Measurements from ENCODE around the gene PLGRKT.
A peak's percentile ranks its signal among the peaks of the same experiment; 100 is the strongest.
"Not testable (repeated sequence)": the region's sequence is repeated elsewhere in the genome, so short reads cannot be mapped to it uniquely, and the experiment has no call there.

The PLGRKT gene

DNA sequence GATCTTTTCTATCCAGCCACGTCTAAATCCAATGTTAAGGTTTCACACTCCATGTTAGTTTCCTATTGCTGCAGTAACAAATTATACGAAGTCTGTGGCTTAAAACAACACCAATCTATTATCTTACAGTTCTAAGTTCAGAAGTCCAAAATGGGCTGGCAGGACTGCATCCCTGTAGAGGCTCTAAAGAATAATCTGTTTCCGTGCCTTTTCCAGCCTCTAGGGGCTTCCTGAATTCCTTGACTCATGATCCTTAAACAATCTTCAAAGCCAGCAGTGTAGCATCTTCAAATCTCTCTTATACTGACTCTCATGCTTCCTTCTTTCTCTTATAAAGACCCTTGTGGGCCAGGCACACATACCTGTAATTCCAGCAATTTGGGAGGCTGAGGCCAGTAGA lies 6.8 kb downstream of the PLGRKT start:
- DNase-seq (ENCODE audit: low spot score) = no peak

DNA sequence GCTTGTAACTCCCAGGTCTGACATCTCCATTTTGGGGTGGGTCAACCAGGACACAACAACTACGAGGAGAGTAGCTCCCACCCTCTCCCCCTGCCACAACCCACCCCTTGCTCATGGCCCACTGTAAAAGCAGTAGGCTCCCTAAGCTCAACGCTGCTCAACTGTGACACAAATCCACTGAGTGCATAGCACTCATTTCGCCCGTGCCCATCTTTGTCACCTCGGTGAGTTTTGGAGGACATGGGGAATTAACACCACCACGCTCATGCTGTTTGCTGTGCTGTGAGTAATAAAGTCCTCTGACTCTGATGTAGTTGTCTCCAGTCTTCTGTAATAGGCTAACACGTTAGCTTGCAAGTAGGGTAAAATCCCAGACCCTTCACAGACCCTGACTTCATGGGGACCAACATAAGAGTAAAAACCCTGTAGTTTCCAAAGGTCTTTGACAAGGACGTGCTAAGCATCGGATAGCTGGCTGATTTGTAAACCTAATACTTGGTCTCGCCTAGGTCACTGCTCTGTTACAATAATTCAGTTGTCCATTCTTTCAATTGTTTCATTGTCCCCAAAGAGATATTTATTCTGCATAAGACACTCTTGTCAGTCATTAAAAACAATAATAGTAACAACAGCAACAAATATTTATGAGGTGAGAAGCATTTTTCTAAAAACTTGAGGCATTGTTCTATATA lies 7.7 kb downstream of the PLGRKT start:
- no peak for DNase-seq (ENCODE audit: low spot score)

DNA sequence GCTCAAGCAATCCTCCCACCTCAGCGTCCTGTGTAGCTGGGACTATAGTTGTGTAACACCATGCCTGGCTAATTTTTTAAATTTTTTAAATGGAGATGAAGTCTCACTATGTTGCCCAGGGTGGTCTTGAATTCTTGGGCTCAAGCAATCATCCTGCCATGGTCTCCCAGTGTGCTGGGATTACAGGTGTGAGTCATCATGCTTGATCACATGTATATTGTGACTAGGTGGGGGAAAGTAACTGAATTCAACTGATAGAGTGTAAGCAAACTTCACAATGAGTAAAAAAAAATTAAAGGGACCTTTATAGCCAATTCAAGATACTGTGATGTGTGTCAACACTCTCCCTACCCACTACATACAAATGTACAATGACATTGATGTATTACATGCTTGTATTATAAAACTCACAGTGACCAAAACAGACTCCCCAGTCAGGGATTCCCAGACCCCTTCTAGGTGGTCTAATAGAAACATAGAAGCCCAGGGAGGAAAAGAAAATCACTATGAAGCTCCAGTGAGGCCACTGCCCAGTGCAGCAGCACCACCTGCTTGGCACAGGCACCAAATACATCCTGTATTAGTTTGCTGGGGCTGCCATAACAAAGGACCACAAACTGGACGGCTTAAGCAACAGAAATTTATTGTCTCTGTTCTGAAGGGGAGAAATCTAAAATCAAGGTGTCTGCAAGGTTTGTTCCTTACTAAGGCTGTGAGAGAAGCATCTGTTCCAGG lies 8.8 kb downstream of the PLGRKT start:
- no peak for DNase-seq (ENCODE audit: low spot score)

DNA sequence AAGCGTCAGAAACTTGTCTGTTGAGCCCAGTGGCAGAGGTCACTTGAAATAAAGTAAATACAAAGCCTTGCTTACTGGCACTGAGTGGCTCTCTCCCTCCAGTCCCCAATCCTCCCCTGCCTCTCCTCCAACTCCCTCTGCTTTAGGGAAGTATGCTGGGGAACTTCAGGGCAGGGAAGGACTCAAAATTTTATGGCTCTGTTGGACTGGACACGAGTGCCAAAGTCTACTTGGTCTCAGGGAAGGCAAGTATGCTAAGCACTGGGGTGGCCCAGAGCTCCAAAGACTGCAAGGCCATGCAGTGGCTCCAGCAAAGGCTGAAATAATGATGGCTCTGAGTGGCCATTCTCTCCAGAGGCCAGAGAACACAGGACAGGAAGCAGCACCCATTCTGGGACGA lies 9.6 kb downstream of the PLGRKT start:
- DNase-seq (ENCODE audit: low spot score) = no peak

DNA sequence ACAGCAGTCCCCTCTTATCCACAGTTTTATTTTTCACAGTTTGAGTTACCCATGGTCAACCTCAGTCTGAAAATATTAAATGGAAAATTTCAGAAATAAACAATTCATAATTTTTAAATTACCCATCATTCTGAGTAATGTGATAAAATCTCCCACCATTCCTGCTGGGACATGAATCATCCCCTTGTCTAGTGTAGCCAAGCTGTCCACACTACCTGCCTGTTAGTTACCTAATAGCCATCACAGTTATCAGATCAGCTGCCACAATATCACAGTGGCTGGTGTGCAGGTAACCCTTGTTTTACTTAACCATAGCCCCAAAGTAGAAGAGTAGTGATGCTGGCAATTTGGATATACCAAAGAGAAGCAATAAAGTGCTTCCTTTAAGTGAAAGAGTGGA lies 10.7 kb downstream of the PLGRKT start:
- DNase-seq (ENCODE audit: low spot score) = no peak

DNA sequence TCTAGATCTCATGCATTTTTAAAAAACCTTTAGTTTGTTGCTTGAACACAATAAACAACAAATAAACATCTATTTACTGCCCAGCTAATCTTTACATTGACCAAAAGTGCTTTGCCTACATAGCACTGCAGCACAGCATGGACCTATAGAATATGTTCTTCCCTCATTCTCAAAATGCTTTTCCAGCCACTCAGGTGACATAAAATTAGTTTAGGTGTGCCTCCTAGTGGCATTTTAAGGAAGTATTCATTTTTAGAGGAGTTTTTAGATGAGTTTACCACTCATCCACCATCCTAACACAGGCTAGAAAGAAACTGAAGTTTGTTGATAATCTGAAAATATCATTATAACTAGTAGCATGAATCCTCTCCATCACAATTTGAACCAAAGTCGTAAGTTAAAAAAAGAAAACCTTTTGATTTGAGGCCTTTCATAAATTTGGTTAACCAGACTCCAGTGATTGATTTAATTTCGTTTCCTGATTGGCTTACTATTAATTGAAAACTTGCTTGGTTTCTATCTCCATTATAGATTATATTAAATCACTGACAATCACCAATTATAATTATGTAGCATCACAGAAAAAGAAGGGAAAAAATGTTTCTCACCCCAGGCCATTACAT lies 12.6 kb downstream of the PLGRKT start:
- peak; percentile 31 for DNase-seq (ENCODE audit: low spot score)

DNA sequence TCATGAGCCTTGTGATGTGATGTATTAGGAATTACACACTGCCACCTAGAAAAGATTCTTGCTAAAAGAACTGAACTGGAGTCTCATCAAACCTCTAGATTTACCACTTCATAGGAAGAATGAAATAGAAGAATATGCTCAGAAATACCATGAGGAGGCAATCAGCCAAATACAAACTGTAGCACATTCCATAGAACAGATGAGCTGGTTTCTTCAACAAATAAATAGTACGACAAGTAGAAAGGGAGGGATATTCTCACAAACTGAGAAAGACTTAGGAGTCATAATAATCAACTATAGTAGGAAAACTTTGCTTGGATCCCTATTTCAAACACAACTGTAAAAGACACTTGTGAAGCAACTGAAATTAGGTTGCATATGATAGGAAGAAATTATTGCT lies 15.4 kb downstream of the PLGRKT start:
- no peak for DNase-seq (ENCODE audit: low spot score)

DNA sequence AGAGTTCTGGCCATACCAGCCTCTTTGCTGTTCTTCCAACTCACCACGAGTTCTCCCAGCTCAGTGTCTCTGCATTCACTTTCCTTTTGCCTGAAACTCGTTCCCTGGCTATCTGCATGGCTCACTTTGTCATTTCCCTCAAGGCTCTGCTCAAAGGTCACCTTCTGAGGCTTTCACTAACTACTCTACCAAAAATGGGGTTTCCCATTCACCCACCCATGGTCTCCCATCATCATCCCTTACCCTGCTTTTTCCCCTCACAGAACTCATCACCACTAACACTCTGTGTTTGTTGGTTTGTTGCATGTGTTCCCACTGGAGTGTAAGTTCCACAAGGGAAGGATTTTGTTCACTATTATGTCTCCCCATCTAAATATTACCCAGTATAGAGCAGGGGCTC lies 16.6 kb downstream of the PLGRKT start:
- no peak for DNase-seq (ENCODE audit: low spot score)

DNA sequence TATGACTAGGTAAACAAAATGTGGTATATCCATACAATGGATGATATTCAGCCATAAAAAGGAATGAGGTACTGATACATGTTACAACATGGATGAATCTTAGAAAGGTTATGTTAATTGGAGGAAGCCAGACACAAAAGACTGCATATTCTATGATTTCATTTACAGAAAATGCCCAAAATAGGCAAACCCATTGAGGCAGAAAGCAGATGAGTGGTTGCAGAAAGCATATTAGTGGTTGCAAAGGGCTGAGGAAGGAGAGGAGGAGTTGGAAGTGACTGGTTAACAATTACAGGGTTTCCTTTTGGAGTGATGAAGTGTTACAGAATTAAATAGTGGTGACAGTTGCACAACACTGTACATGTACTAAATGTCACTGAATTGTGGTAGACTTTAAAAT lies 17.7 kb downstream of the PLGRKT start:
- DNase-seq (ENCODE audit: low spot score) = no peak

DNA sequence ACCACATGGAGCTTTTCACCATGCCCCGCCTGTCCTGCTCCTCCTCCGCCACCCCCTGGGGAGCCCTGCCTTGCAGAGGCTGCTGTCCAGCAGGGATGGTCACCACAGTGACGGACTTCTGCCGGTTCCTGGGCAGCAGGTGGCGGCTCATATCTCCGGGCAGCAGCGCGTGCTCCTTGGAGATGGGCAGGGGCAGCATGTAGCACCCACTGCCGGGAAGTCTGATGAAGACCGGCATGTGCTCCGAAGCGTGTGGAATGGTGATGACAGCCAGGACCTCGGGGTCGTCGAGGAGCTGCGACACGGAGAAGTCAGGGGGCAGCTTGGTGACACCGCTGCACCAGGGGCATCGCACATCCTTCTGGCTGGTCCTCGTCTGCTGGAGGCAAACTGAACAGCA lies 19.2 kb downstream of the PLGRKT start:
- no peak for DNase-seq (ENCODE audit: low spot score)

DNA sequence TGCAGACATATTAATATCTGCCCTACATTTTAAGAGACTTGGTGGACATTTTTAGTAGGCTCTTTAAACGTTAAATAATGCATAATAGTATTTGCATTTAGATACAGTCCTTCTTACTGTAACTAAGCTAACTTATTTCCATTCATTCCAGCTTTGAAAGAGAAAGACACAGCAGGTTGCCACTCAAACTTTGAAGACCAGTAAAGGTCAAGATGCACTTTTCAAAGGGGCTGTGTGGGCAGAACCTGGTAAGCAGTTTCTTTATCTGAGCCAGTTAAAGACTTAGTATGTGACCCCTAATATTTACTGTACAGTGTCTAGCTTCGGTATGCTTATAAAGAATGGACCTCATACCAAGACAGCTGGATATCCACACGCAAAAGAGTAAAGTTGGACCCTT lies 20.8 kb downstream of the PLGRKT start:
- no peak for DNase-seq (ENCODE audit: low spot score)

DNA sequence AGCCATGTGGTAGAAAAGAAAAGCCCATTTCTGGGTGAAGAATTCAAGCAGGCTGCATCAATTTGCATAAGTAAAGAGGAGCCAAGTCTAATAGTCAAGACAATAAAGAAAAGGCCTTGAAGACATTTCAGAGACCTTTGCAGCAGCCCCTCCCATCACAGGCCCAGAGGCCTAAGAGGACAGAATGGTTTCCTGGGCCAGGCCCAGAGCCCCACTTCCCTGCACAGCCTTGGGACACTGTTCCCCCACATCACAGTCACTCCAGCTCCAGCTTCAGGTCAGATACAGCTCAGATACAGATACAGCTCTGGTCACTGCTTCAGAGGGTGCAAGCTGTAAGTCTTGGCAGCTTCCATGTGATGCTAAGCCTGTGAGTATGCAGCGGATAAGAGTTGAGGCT lies 29.1 kb downstream of the PLGRKT start:
- no peak for DNase-seq (ENCODE audit: low spot score)

DNA sequence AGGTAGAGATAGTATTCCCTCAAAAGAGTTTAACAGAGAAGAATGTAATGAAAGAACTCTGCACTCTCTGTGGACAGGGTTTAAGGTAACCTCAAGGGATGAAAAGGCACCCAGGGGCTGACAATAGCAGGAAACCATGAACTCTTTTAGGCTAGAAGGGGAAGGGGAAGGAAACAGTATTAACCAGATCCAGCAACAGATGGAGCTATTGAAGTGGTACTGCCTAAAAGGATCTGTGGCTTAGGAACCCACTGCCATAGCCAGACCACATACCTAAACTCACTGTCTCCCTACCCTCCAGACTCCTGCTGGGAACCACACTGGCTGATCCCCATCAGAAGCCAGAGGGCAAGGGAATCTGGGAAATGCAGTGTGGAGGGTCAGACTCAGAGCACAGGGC lies 35.5 kb downstream of the PLGRKT start:
- no peak for DNase-seq (ENCODE audit: low spot score)

DNA sequence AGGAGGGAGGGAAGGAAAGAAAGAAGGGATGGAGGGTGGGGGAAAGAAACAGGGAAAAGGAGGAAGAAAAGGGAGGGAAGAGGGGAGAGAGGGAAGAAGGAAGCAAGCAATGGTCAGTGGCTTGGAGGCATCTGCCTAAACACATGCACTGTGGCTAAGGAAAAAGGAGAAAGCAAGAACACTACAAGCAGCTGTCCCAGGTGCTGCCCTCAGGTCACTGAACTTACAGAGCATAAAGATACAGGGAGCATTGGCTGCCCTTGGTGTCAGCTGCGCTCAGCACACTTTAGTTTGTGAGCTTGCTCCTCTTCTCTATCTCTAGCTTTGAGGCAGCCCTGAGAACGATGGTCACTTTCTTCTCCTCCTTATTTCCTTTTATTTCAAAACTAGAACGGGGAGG lies 40.2 kb downstream of the PLGRKT start:
- not testable (repeated sequence) for DNase-seq (ENCODE audit: low spot score)

DNA sequence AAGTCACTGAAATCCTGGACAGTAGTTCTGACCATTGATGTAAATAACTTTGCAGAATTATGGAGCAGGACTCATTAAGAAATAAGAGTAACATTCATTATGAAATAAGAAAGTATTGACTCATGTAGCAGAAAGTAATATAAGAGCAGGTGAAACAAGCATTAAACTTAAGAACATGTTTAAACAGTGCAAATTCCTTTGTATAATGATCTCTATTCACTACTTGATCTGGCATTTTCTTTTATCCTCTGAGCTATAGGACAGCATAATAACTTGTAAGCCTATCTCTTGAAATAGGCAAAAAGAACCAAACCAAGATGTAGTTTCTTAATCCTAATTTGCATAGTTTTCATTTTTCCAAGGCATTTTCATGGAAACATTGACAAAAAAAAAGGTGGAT lies 42.3 kb downstream of the PLGRKT start:
- no peak for DNase-seq (ENCODE audit: low spot score)

DNA sequence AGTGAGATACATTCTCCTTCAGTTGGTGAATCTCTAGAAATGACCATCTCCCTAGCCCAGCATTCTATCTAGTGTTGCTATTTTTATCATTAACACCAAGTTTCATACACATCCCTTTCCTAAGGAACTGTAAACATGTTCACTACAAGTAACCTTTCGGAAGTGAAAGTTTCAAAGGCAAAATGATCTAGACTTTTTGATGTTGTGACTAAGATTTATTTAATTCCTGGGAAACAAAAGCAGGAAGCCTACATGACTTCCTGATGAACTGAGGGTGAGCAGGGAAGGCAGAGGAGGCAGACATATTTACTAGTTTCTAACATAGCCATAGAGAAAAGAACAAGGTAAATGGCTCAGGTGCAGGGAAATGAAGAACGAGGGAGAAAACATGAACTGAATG lies 43.7 kb downstream of the PLGRKT start:
- DNase-seq (ENCODE audit: low spot score) = not testable (repeated sequence)

DNA sequence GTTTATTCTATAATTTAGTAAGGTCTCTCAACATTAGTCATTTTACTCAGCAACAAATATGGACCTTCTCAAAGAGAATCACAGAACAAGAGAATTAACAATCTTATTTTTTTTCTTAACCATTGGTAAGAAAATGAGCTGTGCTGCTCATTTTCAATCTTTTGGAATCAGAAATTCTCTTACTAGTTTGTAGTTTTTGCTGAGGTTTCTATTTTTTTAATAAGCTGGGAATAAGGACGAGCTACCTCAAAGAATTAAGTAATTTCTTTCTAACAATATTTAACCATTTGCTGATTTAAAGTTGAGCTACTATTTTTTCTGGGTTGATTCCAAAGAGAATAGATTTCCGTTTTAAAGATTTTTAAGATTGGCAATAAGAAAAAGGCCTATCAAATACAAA lies 44.2 kb downstream of the PLGRKT start:
- DNase-seq (ENCODE audit: low spot score) = no peak

DNA sequence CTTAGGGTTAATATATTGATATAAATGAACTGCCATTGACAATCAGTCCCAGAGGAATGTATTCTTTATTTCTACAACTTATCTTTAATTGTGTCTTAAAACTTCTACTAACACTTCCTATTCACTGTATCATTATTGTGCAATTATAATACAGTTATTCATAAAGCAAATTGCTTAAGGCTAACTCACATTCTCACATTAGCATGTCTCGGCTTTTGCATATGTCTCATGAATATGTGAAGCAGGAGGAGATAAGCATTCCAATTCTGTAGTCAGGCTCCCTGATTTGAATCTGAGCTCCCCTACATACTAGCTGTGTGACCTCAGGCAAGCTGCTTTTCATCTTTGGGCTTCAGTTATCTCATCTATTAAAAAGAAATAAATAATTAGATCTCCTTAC lies 45.4 kb downstream of the PLGRKT start:
- no peak for DNase-seq (ENCODE audit: low spot score)

DNA sequence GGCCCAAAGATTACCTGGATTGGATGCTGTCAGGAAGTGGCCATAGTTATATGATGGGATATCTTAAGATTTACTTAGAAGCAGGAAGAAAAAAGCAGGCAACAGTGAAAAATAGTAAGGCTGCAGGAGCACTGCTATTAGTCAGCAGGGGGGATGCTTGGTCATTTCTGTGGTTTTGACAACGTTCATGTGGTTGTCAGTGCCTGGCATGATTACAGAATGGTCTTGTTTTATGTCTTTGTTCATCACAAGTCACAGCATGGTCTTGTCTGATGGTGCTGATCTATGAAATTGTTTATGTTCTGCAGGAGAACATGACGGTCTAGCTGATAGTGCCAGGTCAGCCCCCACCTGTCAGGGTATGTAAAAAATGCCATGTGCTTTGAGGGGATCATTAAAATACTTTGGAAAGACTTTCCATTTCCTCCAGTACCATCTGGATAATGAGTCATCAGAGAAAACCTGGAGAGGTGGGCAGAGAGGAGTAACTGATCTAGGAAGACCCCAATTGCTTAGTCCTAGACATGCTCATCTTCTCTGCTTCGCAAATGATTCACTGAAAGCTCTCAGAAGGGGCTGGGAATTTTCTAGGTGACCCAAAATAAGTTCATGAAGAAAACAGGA lies 48.5 kb downstream of the PLGRKT start:
- no peak for DNase-seq (ENCODE audit: low spot score)

DNA sequence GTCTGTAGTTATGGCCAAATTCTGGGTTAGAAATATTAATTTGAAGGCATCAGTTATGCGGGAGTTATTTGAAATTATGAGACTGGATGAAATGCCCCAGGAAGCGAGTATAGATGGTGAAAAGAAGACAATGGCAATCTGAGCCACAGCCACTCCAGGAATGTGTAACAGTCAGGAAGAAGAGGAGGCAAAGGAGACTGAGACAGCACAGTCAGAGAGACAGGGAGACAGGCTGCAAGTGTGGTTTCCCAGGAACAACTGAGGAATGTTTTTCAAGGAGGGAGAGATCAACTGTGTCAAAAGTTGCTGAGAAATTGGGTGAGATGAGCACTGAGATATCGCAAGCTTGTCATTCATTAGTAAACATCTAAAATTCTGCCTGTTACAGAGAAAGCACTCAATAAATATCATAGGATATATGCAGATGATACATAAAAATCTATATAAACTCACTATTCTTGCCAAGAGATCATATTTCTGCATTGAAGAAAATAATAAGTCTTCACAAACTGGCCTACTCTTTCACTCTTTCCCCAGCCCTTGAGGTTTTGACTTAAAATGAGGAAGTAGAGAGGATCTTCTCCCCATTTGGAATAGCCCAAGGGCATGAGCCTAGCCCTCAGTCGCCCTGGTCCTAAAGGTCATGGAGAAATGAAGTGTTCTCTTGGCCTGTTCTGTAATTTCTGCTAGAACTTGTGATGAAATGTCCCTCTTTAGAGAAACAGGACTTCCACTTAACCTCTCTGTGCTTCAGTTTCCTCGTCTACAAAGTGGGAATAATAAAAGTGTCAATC lies 49.5 kb downstream of the PLGRKT start:
- DNase-seq (ENCODE audit: low spot score) = no peak

DNA sequence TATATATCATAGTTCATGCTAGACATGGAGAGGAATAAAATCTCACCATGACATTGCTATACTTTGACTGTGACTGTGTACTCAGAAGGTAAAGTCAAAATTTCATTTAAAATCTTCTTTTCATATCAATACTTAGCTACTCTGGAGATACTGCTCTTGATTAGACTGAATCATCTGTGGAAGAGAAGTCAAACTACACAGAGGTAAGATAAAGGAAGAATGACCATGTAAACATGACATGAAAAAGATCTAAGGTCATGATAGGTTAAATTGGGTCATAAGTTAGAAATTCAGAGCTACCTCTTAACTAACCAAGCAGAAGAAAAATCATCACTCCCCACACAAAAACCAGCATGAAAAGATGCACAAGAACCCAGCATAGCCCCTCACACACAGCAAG lies 53.3 kb downstream of the PLGRKT start:
- DNase-seq (ENCODE audit: low spot score) = no peak

DNA sequence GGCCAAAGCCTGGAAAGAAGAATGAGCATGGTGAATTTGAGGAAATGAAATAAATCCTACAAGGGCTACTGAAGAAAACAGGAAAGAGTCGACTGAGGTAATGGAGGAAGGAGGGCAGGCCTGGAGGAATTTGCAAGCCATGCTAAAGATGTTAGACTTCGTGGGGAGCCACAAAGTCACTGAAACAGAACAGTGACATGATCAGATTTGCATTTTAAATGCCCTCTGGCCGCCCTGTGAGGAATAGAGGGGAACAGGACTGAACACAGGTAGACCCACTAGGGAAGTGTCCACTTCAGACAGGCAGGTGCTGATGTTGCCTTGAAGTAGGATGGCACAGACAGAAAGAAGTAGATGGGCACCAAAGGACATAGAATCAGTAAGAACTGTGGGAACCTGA lies 55.2 kb downstream of the PLGRKT start:
- no peak for DNase-seq (ENCODE audit: low spot score)

Measured in HuH-7 (cell line).